Measurements from ENCODE around the gene ZNF283. TPM values are rescaled to one million over a fixed set of nuclear protein-coding genes. Genes with fewer than 3 reads are reported as not detected.
"Not testable (repeated sequence)": the region's sequence is repeated elsewhere in the genome, so short reads cannot be mapped to it uniquely, and the experiment has no call there.

The ZNF283 gene
- total and polyA plus RNA-seq, 4 donors, result 0.65 to 6.4 (median 2.9) TPM

DNA sequence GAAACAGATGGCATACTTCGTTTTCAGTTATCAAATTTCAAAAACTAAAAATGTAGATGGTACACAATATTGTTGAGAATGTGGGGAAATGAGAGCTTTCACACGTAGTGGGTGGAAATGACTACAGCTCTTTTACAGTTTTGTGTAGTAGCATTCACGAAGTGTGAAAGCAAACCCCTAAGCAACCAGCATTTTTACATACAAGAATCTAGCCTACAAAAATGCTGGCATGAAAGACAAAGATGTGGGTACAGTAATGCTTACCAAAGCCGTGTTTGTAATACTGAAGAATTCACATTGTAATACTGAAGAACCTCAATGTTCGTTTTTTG is 6.3 kb upstream of the ZNF283 start:
- TF ChIP-seq RXRA (IDR thresholded peaks at IDR 0.05) (no peak), JUND (IDR thresholded peaks at IDR 0.05) (no peak), FOXA2 (IDR thresholded peaks at IDR 0.05) (no peak), TAF1 (conservative IDR thresholded peaks at IDR 0.05) (no peak), HNF4G (IDR thresholded peaks at IDR 0.05) (no peak)
- TF ChIP-seq, protein P1, sequence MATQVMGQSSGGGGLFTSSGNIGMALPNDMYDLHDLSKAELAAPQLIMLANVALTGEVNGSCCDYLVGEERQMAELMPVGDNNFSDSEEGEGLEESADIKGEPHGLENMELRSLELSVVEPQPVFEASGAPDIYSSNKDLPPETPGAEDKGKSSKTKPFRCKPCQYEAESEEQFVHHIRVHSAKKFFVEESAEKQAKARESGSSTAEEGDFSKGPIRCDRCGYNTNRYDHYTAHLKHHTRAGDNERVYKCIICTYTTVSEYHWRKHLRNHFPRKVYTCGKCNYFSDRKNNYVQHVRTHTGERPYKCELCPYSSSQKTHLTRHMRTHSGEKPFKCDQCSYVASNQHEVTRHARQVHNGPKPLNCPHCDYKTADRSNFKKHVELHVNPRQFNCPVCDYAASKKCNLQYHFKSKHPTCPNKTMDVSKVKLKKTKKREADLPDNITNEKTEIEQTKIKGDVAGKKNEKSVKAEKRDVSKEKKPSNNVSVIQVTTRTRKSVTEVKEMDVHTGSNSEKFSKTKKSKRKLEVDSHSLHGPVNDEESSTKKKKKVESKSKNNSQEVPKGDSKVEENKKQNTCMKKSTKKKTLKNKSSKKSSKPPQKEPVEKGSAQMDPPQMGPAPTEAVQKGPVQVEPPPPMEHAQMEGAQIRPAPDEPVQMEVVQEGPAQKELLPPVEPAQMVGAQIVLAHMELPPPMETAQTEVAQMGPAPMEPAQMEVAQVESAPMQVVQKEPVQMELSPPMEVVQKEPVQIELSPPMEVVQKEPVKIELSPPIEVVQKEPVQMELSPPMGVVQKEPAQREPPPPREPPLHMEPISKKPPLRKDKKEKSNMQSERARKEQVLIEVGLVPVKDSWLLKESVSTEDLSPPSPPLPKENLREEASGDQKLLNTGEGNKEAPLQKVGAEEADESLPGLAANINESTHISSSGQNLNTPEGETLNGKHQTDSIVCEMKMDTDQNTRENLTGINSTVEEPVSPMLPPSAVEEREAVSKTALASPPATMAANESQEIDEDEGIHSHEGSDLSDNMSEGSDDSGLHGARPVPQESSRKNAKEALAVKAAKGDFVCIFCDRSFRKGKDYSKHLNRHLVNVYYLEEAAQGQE (IDR thresholded peaks at IDR 0.05), result no peak
- WGBS, result 26% methylated on average over 5 of the region's 5 CpGs
- H3K27me3 ChIP-seq (ENCODE audit: control insufficient read depth in 4 of 4, insufficient read depth in 4 of 4, low read length in 3 of 4), result peaks cover 0 to 3% (median under 1%) of the 10 kb centered on the region in 4 donors

DNA sequence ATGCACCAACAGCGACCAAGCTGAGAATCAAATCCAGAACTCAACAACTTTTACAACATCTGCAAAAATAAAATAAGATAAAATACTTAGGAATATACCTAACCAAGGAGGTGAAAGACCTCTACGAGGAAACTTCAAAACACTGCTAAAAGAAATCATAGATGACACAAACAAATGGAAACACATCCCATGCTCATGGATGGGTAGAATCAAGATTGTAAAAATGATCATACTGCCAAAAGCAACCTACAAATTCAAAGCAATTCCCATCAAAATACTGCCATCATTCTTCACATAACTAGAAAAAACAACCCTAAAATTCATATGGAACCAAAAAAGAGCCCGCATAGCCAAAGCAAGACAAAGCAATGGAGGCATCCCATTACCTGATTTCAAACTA is 3.3 kb upstream of the ZNF283 start:
- not testable (repeated sequence) for H3K27me3 ChIP-seq (ENCODE audit: control insufficient read depth in 4 of 4, insufficient read depth in 4 of 4, low read length in 3 of 4); H3K4me3 ChIP-seq (ENCODE audit: low read depth in 1 of 3, low read length in 3 of 3); H3K9ac ChIP-seq (ENCODE audit: low read depth in 1 of 2, low read length in 2 of 2); H3K27ac ChIP-seq (ENCODE audit: low read depth in 1 of 2, low read length in 2 of 2); H3K36me3 ChIP-seq (ENCODE audit: control insufficient read depth in 4 of 4, insufficient read depth in 3 of 4, low read depth in 1 of 4, low read length in 3 of 4); DNase-seq (ENCODE audit: low spot score)
- Histone ChIP-seq H3K4me1 (ENCODE audit: control insufficient read depth in 4 of 4, insufficient read depth in 4 of 4, low read length in 3 of 4) (peaks cover 3 to 12% (median 9%) of the 10 kb centered on the region in 4 donors), H3K9me3 (ENCODE audit: control insufficient read depth in 4 of 4, low read length in 3 of 4) (peaks cover 2 to 24% (median 17%) of the 10 kb centered on the region in 4 donors)
- 70% methylated on average over 3 of the region's 3 CpGs for WGBS

More for the DNA sequence above, 6.3 kb upstream of the ZNF283 start:
- Histone ChIP-seq H3K4me1 (ENCODE audit: control insufficient read depth in 4 of 4, insufficient read depth in 4 of 4, low read length in 3 of 4) (peaks cover 0 to 3% (median 0%) of the 10 kb centered on the region in 4 donors), H3K4me3 (ENCODE audit: low read depth in 1 of 3, low read length in 3 of 3) (peak overlapping the region in 2 of 3 donors; percentile 13 to 51), H3K9me3 (ENCODE audit: control insufficient read depth in 4 of 4, low read length in 3 of 4) (peaks cover 6 to 23% (median 18%) of the 10 kb centered on the region in 4 donors), H3K36me3 (ENCODE audit: control insufficient read depth in 4 of 4, insufficient read depth in 3 of 4, low read depth in 1 of 4, low read length in 3 of 4) (no peaks in the 10 kb centered on the region), H3K9ac (ENCODE audit: low read depth in 1 of 2, low read length in 2 of 2) (no peak overlapping the region), H3K27ac (ENCODE audit: low read depth in 1 of 2, low read length in 2 of 2) (no peak overlapping the region)
- no peak for DNase-seq (ENCODE audit: low spot score)

DNA sequence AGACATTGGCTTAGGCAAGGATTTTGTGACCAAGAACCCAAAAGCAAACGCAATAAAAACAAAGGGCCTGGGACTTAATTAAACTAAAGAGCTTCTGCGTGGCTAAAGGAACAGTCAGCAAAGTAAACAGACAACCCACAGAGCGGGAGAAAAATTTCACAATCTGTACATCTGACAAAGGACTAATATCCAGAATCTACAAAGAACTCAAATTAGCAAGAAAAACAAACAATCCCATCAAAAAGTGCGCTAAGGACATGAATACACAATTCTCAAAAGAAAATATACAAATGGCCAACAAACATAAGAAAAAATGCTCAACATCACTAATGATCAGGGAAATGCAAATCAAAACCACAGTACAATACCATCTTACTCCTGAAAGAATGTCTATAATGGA is 2.5 kb upstream of the ZNF283 start:
- H3K27me3 ChIP-seq (ENCODE audit: control insufficient read depth in 4 of 4, insufficient read depth in 4 of 4, low read length in 3 of 4); H3K27ac ChIP-seq (ENCODE audit: low read depth in 1 of 2, low read length in 2 of 2); H3K36me3 ChIP-seq (ENCODE audit: control insufficient read depth in 4 of 4, insufficient read depth in 3 of 4, low read depth in 1 of 4, low read length in 3 of 4); DNase-seq (ENCODE audit: low spot score); H3K4me3 ChIP-seq (ENCODE audit: low read depth in 1 of 3, low read length in 3 of 3); H3K9ac ChIP-seq (ENCODE audit: low read depth in 1 of 2, low read length in 2 of 2): not testable (repeated sequence)
- H3K9me3 ChIP-seq (ENCODE audit: control insufficient read depth in 4 of 4, low read length in 3 of 4), result peaks cover 2 to 23% (median 17%) of the 10 kb centered on the region in 4 donors
- WGBS, result 45% methylated on average over 4 of the region's 4 CpGs
- peaks cover 3 to 12% (median 9%) of the 10 kb centered on the region in 4 donors for H3K4me1 ChIP-seq (ENCODE audit: control insufficient read depth in 4 of 4, insufficient read depth in 4 of 4, low read length in 3 of 4)

DNA sequence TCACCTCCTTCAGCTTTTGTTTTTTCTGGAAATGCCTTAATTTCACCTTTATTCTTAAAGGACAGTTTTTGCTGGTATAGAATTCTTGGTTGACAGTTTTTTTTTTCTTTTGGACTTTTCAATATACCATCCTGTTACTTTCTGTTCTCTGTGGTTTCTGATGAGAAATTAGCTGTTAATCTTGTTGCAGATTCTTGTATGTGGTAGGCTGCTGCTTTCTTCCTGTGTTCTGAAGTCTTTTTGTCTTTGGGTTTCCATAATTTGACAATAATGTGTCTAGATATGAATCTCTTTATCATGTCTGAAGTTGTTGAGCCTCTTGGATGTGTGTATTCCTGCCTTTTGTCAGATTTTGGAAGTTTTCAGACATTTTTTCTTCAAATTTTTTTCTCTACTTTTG is 12.0 kb downstream of the ZNF283 start:
- Histone ChIP-seq H3K36me3 (ENCODE audit: control insufficient read depth in 4 of 4, insufficient read depth in 3 of 4, low read depth in 1 of 4, low read length in 3 of 4) (peaks cover 15 to 84% (median 83%) of the 10 kb centered on the region in 4 donors), H3K27ac (ENCODE audit: low read depth in 1 of 2, low read length in 2 of 2) (no peak overlapping the region), H3K4me3 (ENCODE audit: low read depth in 1 of 3, low read length in 3 of 3) (peak overlapping the region in 2 of 3 donors; percentile 42 to 72), H3K4me1 (ENCODE audit: control insufficient read depth in 4 of 4, insufficient read depth in 4 of 4, low read length in 3 of 4) (no peaks in the 10 kb centered on the region), H3K9ac (ENCODE audit: low read depth in 1 of 2, low read length in 2 of 2) (no peak overlapping the region), H3K27me3 (ENCODE audit: control insufficient read depth in 4 of 4, insufficient read depth in 4 of 4, low read length in 3 of 4) (no peaks in the 10 kb centered on the region), H3K9me3 (ENCODE audit: control insufficient read depth in 4 of 4, low read length in 3 of 4) (peaks cover 33 to 83% (median 60%) of the 10 kb centered on the region in 4 donors)
- DNase-seq (ENCODE audit: low spot score), result no peak
- no peak for TF ChIP-seq NR2F2 (IDR thresholded peaks at IDR 0.05)
- no peak for TF ChIP-seq RXRA (IDR thresholded peaks at IDR 0.05)
- TF ChIP-seq FOXA2 (IDR thresholded peaks at IDR 0.05), result no peak
- TF ChIP-seq EGR1 (IDR thresholded peaks at IDR 0.05; ENCODE audit: low read depth in 2 of 2), result no peak
- TF ChIP-seq GABPA (IDR thresholded peaks at IDR 0.05 in 1 of 2, conservative IDR thresholded peaks at IDR 0.05 in 1 of 2), result no peak
- no peak for TF ChIP-seq HNF4G (IDR thresholded peaks at IDR 0.05)
- TF ChIP-seq HNF4A (conservative IDR thresholded peaks at IDR 0.05), result no peak
- TF ChIP-seq, protein P1 (IDR thresholded peaks at IDR 0.05), result no peak
- TF ChIP-seq, protein P2, sequence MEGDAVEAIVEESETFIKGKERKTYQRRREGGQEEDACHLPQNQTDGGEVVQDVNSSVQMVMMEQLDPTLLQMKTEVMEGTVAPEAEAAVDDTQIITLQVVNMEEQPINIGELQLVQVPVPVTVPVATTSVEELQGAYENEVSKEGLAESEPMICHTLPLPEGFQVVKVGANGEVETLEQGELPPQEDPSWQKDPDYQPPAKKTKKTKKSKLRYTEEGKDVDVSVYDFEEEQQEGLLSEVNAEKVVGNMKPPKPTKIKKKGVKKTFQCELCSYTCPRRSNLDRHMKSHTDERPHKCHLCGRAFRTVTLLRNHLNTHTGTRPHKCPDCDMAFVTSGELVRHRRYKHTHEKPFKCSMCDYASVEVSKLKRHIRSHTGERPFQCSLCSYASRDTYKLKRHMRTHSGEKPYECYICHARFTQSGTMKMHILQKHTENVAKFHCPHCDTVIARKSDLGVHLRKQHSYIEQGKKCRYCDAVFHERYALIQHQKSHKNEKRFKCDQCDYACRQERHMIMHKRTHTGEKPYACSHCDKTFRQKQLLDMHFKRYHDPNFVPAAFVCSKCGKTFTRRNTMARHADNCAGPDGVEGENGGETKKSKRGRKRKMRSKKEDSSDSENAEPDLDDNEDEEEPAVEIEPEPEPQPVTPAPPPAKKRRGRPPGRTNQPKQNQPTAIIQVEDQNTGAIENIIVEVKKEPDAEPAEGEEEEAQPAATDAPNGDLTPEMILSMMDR (IDR thresholded peaks at IDR 0.05; ENCODE audit: low read depth, low read length, missing input control), result no peak
- TF ChIP-seq, protein P3, sequence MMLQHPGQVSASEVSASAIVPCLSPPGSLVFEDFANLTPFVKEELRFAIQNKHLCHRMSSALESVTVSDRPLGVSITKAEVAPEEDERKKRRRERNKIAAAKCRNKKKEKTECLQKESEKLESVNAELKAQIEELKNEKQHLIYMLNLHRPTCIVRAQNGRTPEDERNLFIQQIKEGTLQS (IDR thresholded peaks at IDR 0.05), result no peak
- TF ChIP-seq JUND (IDR thresholded peaks at IDR 0.05), result no peak
